Testis (tissue), 2 donors: ENCODE results near the gene EPS8L2.

Experiments
- POLR2A ChIP-seq: fragments of 450-650 bp; IDR thresholded peaks from one replicate; pipeline ENCODE4 v1.6.1; 2017; ENCODE audit warnings: antibody characterized with exemption, mild to moderate bottlenecking, moderate library complexity
- TF ChIP-seq, protein P1 (sequence below), 3 experiments: fragments of 450-650 bp in 2 of 3; fragments of 200-600 bp in 1 of 3; sonication (generic) in 1 of 3; IDR thresholded peaks; one replicate each; pipeline ENCODE4 v1.5.1; 2016 to 2019; ENCODE audit warnings: antibody characterized with exemption in 3 of 3, mild to moderate bottlenecking in 2 of 3, moderate library complexity in 1 of 3

DNA sequence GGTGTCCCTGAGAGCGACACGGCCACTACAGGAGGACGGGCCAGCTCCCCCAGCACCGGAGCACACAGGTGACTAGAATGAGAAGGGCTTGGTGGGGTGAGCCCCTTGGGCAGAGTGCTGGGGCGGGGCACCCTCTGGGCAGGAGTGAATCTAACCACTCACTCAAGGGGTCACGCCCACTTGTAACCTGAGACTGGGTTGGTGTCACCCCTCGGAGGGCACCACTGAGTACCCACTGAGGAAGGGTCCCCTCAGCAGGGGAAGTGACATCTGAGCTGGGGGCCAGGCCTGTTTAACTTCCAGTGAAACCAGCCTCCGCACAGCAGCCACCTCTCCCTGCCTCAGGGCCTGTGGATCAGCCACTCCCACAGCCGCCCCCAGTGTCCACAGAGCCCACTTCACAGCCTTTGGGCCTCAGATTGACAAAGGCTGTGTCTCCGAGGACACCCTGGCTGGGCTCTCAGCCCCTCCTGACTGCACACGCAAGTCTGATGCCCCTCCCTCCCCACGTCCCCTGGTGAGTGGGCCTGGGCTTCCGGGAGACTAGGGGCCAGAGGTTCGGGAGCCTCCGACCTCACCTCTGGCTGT lies 65.7 kb downstream of the EPS8L2 start:
- TF ChIP-seq, protein P1, sequence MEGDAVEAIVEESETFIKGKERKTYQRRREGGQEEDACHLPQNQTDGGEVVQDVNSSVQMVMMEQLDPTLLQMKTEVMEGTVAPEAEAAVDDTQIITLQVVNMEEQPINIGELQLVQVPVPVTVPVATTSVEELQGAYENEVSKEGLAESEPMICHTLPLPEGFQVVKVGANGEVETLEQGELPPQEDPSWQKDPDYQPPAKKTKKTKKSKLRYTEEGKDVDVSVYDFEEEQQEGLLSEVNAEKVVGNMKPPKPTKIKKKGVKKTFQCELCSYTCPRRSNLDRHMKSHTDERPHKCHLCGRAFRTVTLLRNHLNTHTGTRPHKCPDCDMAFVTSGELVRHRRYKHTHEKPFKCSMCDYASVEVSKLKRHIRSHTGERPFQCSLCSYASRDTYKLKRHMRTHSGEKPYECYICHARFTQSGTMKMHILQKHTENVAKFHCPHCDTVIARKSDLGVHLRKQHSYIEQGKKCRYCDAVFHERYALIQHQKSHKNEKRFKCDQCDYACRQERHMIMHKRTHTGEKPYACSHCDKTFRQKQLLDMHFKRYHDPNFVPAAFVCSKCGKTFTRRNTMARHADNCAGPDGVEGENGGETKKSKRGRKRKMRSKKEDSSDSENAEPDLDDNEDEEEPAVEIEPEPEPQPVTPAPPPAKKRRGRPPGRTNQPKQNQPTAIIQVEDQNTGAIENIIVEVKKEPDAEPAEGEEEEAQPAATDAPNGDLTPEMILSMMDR (IDR thresholded peaks at IDR 0.05): no peak
- no peak for TF ChIP-seq POLR2A
